Measurements from ENCODE around the gene LAYN.

LAYN gene

DNA sequence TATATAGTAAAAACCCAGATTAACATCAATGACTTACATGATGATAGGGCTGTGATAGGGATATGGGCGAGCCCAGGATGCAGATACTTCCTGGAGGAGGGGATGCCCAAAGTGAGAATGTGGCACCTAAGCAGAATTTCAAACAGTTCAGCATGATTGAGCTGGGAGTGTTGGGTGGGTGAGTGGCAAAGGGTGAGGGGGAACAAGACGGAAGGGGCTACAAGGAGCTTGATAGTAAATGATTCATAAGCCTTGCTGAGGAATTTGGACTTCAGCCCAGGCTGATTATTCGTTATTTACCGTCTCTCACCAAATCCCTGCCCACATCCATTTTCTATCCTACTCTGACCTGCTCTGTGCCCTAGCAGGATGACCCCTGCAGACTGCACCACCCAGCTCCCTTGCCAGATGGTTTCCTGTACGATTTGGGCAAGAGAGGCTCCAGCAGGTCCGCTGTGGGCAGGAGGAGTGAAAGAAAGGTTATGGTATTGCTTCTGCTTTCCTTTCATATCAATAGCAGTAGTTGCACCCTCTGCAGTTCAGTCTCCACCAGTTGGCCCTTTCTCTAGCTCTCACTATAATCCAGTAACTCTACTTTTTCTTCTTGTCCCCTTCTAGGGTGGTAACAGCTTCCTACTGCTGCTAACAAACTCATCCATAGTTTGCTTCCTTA is 31.4 kb downstream of the LAYN start:
- no peak overlapping the region for H3K4me3 ChIP-seq (ENCODE audit: low read depth in 1 of 2, low read length in 2 of 2)
- no peak overlapping the region for H3K9ac ChIP-seq (ENCODE audit: low read depth in 1 of 2, low read length in 2 of 2)
- H3K4me1 ChIP-seq (ENCODE audit: control insufficient read depth in 1 of 2, insufficient read depth in 2 of 2, low read length in 2 of 2), result peaks cover 20 to 26% of the 10 kb centered on the region in 2 donors
- H3K27me3 ChIP-seq (ENCODE audit: control insufficient read depth in 1 of 2, insufficient read depth in 2 of 2, low read length in 2 of 2), result no peaks in the 10 kb centered on the region
- no peak overlapping the region for H3K27ac ChIP-seq (ENCODE audit: low read depth, low read length)
- H3K9me3 ChIP-seq (ENCODE audit: control insufficient read depth in 1 of 2, low read length in 2 of 2), result no peaks in the 10 kb centered on the region
- no peaks in the 10 kb centered on the region for H3K36me3 ChIP-seq (ENCODE audit: control insufficient read depth in 1 of 2, insufficient read depth in 2 of 2, low read length in 2 of 2)

DNA sequence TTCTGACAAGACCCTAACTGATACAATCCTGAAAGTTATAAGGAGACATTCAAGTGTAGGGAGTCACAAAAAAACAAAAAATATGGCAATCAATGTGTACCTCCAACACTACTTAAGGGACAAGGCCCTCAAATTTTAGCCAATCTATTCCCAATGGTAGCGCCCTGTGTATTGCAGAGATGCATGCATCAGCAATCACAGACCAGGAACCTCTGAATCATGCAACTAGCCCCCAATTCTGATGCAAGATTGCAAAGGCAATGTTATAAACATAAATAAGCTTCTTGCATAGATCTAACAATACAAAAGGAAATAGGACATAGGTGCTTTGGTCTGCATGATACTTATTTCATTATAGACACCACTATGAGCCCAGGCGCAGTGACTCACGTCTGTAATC is 32.1 kb downstream of the LAYN start:
- H3K9me3 ChIP-seq (ENCODE audit: control insufficient read depth in 1 of 2, low read length in 2 of 2), result no peaks in the 10 kb centered on the region

DNA sequence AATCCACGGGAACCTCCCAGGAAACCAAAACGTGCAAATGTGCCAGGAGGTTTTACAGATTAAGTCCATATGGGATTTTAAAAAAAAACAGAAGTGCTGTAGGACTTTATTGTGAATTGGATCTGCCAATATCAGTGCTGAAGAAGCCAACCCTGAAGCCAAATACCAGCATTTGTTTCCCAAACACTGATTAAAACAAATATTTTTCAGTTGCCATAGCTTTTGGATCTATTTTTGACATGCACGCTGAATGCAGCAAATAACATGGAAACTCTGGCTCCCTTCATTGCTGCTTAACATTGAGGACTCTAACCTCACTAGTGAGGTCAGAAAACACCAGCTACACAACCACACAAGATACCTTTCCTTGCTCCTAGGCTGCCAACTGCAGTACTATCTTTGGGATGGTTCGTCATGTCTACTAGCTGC is 33.3 kb downstream of the LAYN start:
- no peak overlapping the region for H3K9ac ChIP-seq (ENCODE audit: low read depth in 1 of 2, low read length in 2 of 2)
- peak overlapping the region in 1 of 2 donors; percentile 1 for H3K4me3 ChIP-seq (ENCODE audit: low read depth in 1 of 2, low read length in 2 of 2)
- H3K27me3 ChIP-seq (ENCODE audit: control insufficient read depth in 1 of 2, insufficient read depth in 2 of 2, low read length in 2 of 2), result no peaks in the 10 kb centered on the region
- H3K4me1 ChIP-seq (ENCODE audit: control insufficient read depth in 1 of 2, insufficient read depth in 2 of 2, low read length in 2 of 2), result peaks cover 20 to 26% of the 10 kb centered on the region in 2 donors
- H3K27ac ChIP-seq (ENCODE audit: low read depth, low read length), result no peak overlapping the region
- no peaks in the 10 kb centered on the region for H3K36me3 ChIP-seq (ENCODE audit: control insufficient read depth in 1 of 2, insufficient read depth in 2 of 2, low read length in 2 of 2)
- no peaks in the 10 kb centered on the region for H3K9me3 ChIP-seq (ENCODE audit: control insufficient read depth in 1 of 2, low read length in 2 of 2)

More for the DNA sequence above, 32.1 kb downstream of the LAYN start:
- no peak overlapping the region for H3K4me3 ChIP-seq (ENCODE audit: low read depth in 1 of 2, low read length in 2 of 2)
- no peak overlapping the region for H3K27ac ChIP-seq (ENCODE audit: low read depth, low read length)
- no peak overlapping the region for H3K9ac ChIP-seq (ENCODE audit: low read depth in 1 of 2, low read length in 2 of 2)
- H3K36me3 ChIP-seq (ENCODE audit: control insufficient read depth in 1 of 2, insufficient read depth in 2 of 2, low read length in 2 of 2), result no peaks in the 10 kb centered on the region
- H3K4me1 ChIP-seq (ENCODE audit: control insufficient read depth in 1 of 2, insufficient read depth in 2 of 2, low read length in 2 of 2), result peaks cover 20 to 26% of the 10 kb centered on the region in 2 donors
- H3K27me3 ChIP-seq (ENCODE audit: control insufficient read depth in 1 of 2, insufficient read depth in 2 of 2, low read length in 2 of 2), result no peaks in the 10 kb centered on the region

DNA sequence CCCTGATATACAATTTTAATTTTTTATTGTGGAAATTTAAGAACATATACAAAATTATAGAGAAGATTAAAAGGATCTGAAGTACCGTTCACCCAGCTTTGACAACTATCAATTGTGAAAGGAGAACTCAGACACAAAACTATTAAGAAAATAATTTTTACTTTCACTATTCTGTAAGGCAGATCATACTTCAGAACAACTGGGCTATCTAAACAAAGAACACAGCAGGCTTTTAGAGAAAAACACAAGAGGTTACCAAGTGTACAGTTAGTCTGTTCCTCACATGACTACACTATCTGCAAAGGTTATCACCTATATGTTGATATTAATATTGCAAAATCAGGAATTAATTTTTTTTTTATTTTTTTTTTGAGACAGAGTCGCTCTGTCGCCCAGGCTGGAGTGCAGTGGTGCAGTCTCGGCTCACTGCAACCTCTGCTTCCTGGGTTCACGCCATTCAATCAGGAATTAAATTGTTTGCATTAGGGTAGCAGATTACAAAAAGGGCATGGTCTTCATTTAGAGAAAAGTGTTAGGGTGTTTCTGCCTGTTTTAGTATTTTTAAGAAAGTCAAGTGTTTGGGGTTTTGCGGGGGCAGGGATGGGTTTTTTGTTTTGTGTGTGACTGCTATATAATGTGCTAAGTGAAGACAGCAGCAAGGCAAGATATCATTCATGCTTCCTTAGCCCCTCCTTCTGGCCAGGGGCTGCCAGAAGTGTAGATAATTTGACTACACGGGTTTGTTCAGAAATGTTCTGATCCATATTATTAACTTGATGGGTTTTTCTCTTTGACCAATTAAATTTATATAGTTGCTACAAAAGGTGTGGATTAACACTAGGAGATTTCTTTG is 34.1 kb downstream of the LAYN start:
- Histone ChIP-seq H3K9me3 (ENCODE audit: control insufficient read depth in 1 of 2, low read length in 2 of 2) (no peaks in the 10 kb centered on the region), H3K27ac (ENCODE audit: low read depth, low read length) (no peak overlapping the region), H3K27me3 (ENCODE audit: control insufficient read depth in 1 of 2, insufficient read depth in 2 of 2, low read length in 2 of 2) (no peaks in the 10 kb centered on the region), H3K4me1 (ENCODE audit: control insufficient read depth in 1 of 2, insufficient read depth in 2 of 2, low read length in 2 of 2) (peaks cover 20 to 26% of the 10 kb centered on the region in 2 donors), H3K4me3 (ENCODE audit: low read depth in 1 of 2, low read length in 2 of 2) (peak overlapping the region in 1 of 2 donors; percentile 1), H3K36me3 (ENCODE audit: control insufficient read depth in 1 of 2, insufficient read depth in 2 of 2, low read length in 2 of 2) (no peaks in the 10 kb centered on the region), H3K9ac (ENCODE audit: low read depth in 1 of 2, low read length in 2 of 2) (no peak overlapping the region)

DNA sequence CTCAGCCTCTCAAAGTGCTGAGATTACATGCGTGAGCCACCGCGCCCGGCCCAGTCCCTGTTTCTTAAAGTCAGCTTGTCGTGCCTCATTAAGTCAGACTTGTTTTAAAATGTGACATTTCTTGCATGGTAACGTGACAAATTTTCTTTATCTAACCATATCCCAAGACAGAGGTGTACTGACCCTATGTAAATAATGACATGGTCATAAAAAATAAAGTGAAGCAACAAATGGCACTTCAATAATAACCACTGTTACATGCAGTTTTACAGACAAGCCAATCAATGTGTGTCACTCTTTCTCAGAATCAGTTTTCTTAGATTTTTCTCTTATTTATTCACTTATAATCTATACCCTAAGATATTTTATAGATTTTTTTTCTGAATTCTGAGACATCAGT is 35.2 kb downstream of the LAYN start:
- Histone ChIP-seq H3K27ac (ENCODE audit: low read depth, low read length) (no peak overlapping the region), H3K4me3 (ENCODE audit: low read depth in 1 of 2, low read length in 2 of 2) (no peak overlapping the region), H3K9me3 (ENCODE audit: control insufficient read depth in 1 of 2, low read length in 2 of 2) (no peaks in the 10 kb centered on the region), H3K36me3 (ENCODE audit: control insufficient read depth in 1 of 2, insufficient read depth in 2 of 2, low read length in 2 of 2) (no peaks in the 10 kb centered on the region), H3K9ac (ENCODE audit: low read depth in 1 of 2, low read length in 2 of 2) (no peak overlapping the region), H3K27me3 (ENCODE audit: control insufficient read depth in 1 of 2, insufficient read depth in 2 of 2, low read length in 2 of 2) (no peaks in the 10 kb centered on the region), H3K4me1 (ENCODE audit: control insufficient read depth in 1 of 2, insufficient read depth in 2 of 2, low read length in 2 of 2) (peaks cover 20 to 26% of the 10 kb centered on the region in 2 donors)

DNA sequence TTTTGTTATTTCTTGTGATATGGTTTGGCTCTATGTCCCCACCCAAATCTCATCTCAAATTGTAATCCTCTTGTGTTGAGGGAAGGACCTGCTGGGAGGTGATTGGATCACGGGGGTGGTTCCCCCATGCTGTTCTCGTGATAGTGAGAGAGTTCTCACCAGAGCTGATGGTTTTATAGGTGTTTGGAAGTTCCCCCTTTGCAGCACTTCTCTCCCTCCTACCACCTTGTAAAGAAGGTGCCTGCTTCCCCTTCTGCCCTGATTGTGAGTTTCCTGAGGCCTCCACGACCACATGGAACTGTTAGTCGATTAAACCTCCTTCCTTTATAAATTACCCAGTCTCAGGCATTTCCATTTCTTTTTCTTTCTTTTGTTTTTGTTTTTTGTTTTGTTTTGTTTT is 37.3 kb downstream of the LAYN start:
- Histone ChIP-seq H3K36me3 (ENCODE audit: control insufficient read depth in 1 of 2, insufficient read depth in 2 of 2, low read length in 2 of 2) (no peaks in the 10 kb centered on the region), H3K27ac (ENCODE audit: low read depth, low read length) (no peak overlapping the region), H3K27me3 (ENCODE audit: control insufficient read depth in 1 of 2, insufficient read depth in 2 of 2, low read length in 2 of 2) (no peaks in the 10 kb centered on the region), H3K9ac (ENCODE audit: low read depth in 1 of 2, low read length in 2 of 2) (no peak overlapping the region), H3K4me3 (ENCODE audit: low read depth in 1 of 2, low read length in 2 of 2) (no peak overlapping the region), H3K4me1 (ENCODE audit: control insufficient read depth in 1 of 2, insufficient read depth in 2 of 2, low read length in 2 of 2) (peaks cover 6 to 14% of the 10 kb centered on the region in 2 donors), H3K9me3 (ENCODE audit: control insufficient read depth in 1 of 2, low read length in 2 of 2) (no peaks in the 10 kb centered on the region)

DNA sequence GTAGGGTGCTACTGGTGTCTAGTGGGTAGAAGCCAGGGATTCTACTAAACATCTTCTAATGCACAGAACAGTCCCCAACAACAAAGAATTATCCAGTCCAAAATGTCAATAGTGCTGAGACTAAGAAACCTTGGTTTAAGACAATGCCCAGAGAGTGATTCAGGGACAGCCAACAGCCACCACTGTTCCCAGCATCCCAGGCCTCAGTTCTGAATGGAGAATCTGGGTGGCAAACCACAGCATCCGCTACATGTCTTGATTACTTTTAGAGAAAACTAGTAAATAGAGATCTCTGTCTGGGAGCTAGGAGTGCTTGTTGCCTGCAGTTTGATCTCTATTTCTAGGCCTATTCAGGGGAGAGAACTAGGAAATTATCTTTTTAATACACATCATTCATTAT is 40.8 kb downstream of the LAYN start:
- Histone ChIP-seq H3K9me3 (ENCODE audit: control insufficient read depth in 1 of 2, low read length in 2 of 2) (no peaks in the 10 kb centered on the region), H3K27ac (ENCODE audit: low read depth, low read length) (no peak overlapping the region), H3K27me3 (ENCODE audit: control insufficient read depth in 1 of 2, insufficient read depth in 2 of 2, low read length in 2 of 2) (no peaks in the 10 kb centered on the region), H3K4me1 (ENCODE audit: control insufficient read depth in 1 of 2, insufficient read depth in 2 of 2, low read length in 2 of 2) (no peaks in the 10 kb centered on the region), H3K9ac (ENCODE audit: low read depth in 1 of 2, low read length in 2 of 2) (no peak overlapping the region), H3K4me3 (ENCODE audit: low read depth in 1 of 2, low read length in 2 of 2) (no peak overlapping the region), H3K36me3 (ENCODE audit: control insufficient read depth in 1 of 2, insufficient read depth in 2 of 2, low read length in 2 of 2) (no peaks in the 10 kb centered on the region)

DNA sequence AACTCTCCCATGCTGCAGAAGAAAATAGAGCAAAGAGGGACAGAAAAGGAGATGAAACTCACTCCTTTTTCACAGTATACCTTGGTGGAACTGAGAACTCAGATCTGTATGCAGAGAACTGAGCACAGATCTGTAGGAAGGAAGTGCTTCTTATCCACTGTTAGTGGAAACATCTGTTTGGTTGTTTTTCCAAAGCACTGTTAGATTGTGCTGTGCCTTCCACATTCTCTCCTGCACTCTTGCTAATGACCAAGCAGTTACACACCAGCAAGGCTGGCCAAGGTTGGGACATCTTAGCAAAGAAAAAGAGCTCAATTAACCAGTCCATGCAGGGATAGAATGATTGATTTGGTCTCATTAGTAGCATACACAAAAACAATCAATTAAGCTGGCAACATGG is 41.6 kb downstream of the LAYN start:
- H3K27ac ChIP-seq (ENCODE audit: low read depth, low read length), result no peak overlapping the region
- H3K27me3 ChIP-seq (ENCODE audit: control insufficient read depth in 1 of 2, insufficient read depth in 2 of 2, low read length in 2 of 2), result no peaks in the 10 kb centered on the region
- no peak overlapping the region for H3K4me3 ChIP-seq (ENCODE audit: low read depth in 1 of 2, low read length in 2 of 2)
- H3K4me1 ChIP-seq (ENCODE audit: control insufficient read depth in 1 of 2, insufficient read depth in 2 of 2, low read length in 2 of 2), result no peaks in the 10 kb centered on the region
- no peaks in the 10 kb centered on the region for H3K9me3 ChIP-seq (ENCODE audit: control insufficient read depth in 1 of 2, low read length in 2 of 2)
- H3K9ac ChIP-seq (ENCODE audit: low read depth in 1 of 2, low read length in 2 of 2), result no peak overlapping the region
- no peaks in the 10 kb centered on the region for H3K36me3 ChIP-seq (ENCODE audit: control insufficient read depth in 1 of 2, insufficient read depth in 2 of 2, low read length in 2 of 2)

DNA sequence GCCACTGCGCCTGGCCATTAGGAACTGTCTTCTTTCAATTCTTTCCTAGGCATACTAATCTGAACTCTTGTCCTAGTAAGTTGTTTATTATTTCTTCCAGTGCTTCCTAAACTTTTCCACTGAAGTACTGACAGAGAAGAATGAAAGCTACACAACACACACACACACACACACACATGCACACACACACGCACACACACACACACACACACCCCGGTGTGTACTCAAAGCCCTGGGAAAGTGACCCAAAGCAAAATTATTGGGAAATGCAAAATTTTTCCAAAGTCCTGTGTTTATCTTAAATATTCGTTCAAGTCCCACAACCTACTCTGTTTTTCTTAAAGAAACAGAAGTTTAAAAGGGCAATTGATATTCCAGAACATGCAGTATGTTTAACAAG is 42.4 kb downstream of the LAYN start:
- H3K4me1 ChIP-seq (ENCODE audit: control insufficient read depth in 1 of 2, insufficient read depth in 2 of 2, low read length in 2 of 2), result no peaks in the 10 kb centered on the region
- H3K9ac ChIP-seq (ENCODE audit: low read depth in 1 of 2, low read length in 2 of 2), result no peak overlapping the region
- H3K27me3 ChIP-seq (ENCODE audit: control insufficient read depth in 1 of 2, insufficient read depth in 2 of 2, low read length in 2 of 2), result no peaks in the 10 kb centered on the region
- no peak overlapping the region for H3K4me3 ChIP-seq (ENCODE audit: low read depth in 1 of 2, low read length in 2 of 2)
- H3K27ac ChIP-seq (ENCODE audit: low read depth, low read length), result no peak overlapping the region
- H3K9me3 ChIP-seq (ENCODE audit: control insufficient read depth in 1 of 2, low read length in 2 of 2), result no peaks in the 10 kb centered on the region
- H3K36me3 ChIP-seq (ENCODE audit: control insufficient read depth in 1 of 2, insufficient read depth in 2 of 2, low read length in 2 of 2), result no peaks in the 10 kb centered on the region

DNA sequence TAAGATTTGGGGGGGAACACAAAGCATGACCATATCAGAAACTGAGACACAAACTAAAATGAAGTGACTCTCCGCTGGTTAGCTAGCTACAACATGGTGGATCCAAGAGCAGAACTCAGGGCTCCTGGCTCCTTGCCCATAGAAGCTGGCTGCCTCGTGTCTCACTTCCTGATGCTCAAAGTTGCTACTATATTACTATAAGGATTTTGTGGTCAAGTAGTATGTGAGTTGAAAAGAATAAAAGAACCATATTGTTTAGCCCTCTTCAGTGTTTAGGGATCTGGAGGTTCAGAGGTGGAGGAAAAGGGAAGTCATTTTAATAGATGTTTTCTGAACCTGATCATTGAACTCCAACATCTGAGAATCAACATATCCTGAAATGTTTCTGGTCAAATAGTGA is 44.9 kb downstream of the LAYN start:
- no peak overlapping the region for H3K4me3 ChIP-seq (ENCODE audit: low read depth in 1 of 2, low read length in 2 of 2)
- H3K4me1 ChIP-seq (ENCODE audit: control insufficient read depth in 1 of 2, insufficient read depth in 2 of 2, low read length in 2 of 2), result peaks cover 0 to 5% of the 10 kb centered on the region in 2 donors
- no peaks in the 10 kb centered on the region for H3K36me3 ChIP-seq (ENCODE audit: control insufficient read depth in 1 of 2, insufficient read depth in 2 of 2, low read length in 2 of 2)
- H3K27me3 ChIP-seq (ENCODE audit: control insufficient read depth in 1 of 2, insufficient read depth in 2 of 2, low read length in 2 of 2), result no peaks in the 10 kb centered on the region
- no peak overlapping the region for H3K27ac ChIP-seq (ENCODE audit: low read depth, low read length)
- H3K9ac ChIP-seq (ENCODE audit: low read depth in 1 of 2, low read length in 2 of 2), result no peak overlapping the region
- no peaks in the 10 kb centered on the region for H3K9me3 ChIP-seq (ENCODE audit: control insufficient read depth in 1 of 2, low read length in 2 of 2)
